SK-N-SH (cell line): ENCODE data around the gene NEK7.

Experiments used
- CTCF ChIP-seq: fragments of 200-600 bp; sonication (generic); IDR thresholded peaks from 2 replicates; pipeline ENCODE4 v1.6.1; 2017; ENCODE audit warnings: antibody characterized with exemption, mild to moderate bottlenecking, moderate library complexity
- EZH2phosphoT487 ChIP-seq: fragments of 200-600 bp; sonication (generic); IDR thresholded peaks from 2 replicates; pipeline ENCODE4 v1.6.1; 2017; ENCODE audit warnings: low read depth, mixed run types, mild to moderate bottlenecking, antibody characterized with exemption, moderate library complexity, borderline replicate concordance
- FOXM1 ChIP-seq: IDR thresholded peaks from 2 replicates; pipeline ENCODE4 v1.4.0; 2012; ENCODE audit warnings: low read depth, mild to moderate bottlenecking
- MAX ChIP-seq: IDR thresholded peaks from 2 replicates; pipeline ENCODE4 v1.4.0; 2012; ENCODE audit warnings: low read depth
- RCOR1 ChIP-seq: fragments of 150-350 bp; IDR thresholded peaks from 2 replicates; pipeline ENCODE4 v1.6.1; 2017; ENCODE audit warnings: antibody characterized with exemption, low read length
- RFX5 ChIP-seq: IDR thresholded peaks from 2 replicates; pipeline ENCODE4 v1.6.1; 2012; ENCODE audit warnings: mild to moderate bottlenecking, improper control_type of control experiment, low read length

- TF ChIP-seq FOXM1 (no peak), RFX5 (no peak), MAX (no peak), CTCF (no peak), EZH2phosphoT487 (no peak), RCOR1 (no peak)
Observed at GRCh38 chr1:198178615-198179014, 21.8 kb downstream of the NEK7 start.
